Sigmoid colon (tissue), 3 donors: Measurements from ENCODE around the gene KCNQ1OT1.

Experiments used
- CTCF ChIP-seq, 4 experiments: fragments of 450-650 bp in 3 of 4; fragments of 200-600 bp in 1 of 4; IDR thresholded peaks; one replicate each; pipeline ENCODE4 v1.5.1; 2016 to 2019; ENCODE audit warnings: antibody characterized with exemption in 4 of 4, mild to moderate bottlenecking in 3 of 4, moderate library complexity in 2 of 4
- POLR2A ChIP-seq, 2 donors: fragments of 450-650 bp; IDR thresholded peaks; one replicate each; pipeline ENCODE4 v1.6.1; 2016; ENCODE audit warnings: antibody characterized with exemption in 2 of 2, mild to moderate bottlenecking in 2 of 2, moderate library complexity in 2 of 2

DNA sequence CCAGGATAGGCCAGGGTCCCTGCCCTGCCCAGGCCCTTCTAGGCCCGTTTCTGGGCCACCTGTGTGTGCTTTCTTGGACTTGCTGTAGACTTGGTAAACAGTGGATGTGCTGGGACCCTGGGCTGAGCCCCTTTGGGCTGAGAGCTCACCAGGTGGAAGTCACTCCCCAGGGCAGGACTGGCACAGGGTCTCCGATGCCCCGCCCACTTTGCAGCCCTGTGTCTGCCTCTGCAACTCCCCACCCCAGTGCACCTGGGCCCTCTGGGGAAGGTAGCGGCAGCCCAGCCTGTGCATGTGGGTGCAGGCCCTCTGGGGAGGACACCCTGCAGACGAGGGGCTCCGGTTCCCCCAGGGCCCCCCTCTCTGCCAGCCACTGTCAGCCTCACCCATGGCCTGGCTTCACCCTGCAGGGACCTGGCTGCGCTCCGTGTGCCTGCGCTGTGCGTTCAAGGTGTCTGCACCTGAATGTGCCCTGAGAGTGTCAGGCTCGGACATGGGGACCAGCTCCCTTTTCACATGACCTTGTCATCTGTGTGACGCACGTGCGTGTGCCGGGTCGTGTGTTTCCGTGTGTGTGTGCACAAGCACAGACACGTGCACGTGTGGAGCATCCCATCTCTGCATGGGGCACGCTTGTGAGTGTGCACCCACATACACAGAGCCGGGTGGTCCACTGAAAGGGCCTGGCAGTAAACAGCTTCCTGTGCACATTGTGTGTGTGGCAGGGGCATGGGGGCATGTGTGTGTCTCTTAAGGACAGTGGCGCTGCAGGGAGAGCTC, 118.5 kb downstream of the KCNQ1OT1 start:
- TF ChIP-seq CTCF (IDR thresholded peaks at IDR 0.05) (no peak), POLR2A (IDR thresholded peaks at IDR 0.05) (no peak)
